ENCODE data around the gene TP53AIP1.

The TP53AIP1 gene

GRCh38 chr11:128906185-128907050 lies 36.3 kb downstream of the TP53AIP1 start:
- no peak for DNase-seq (ENCODE audit: low read depth)

- DNase-seq (ENCODE audit: low read depth): no peak
Measured at GRCh38 chr11:128905345-128906184, 37.1 kb downstream of the TP53AIP1 start.

- no peak for DNase-seq (ENCODE audit: low read depth)
Measured at GRCh38 chr11:128904656-128905344, 37.9 kb downstream of the TP53AIP1 start.

GRCh38 chr11:128904303-128904655 lies 38.4 kb downstream of the TP53AIP1 start:
- DNase-seq (ENCODE audit: low read depth): no peak

GRCh38 chr11:128903248-128904061 lies 39.2 kb downstream of the TP53AIP1 start:
- no peak for DNase-seq (ENCODE audit: low read depth)

GRCh38 chr11:128902515-128903066 lies 40.1 kb downstream of the TP53AIP1 start:
- no peak for DNase-seq (ENCODE audit: low read depth)

GRCh38 chr11:128901653-128902514 lies 40.8 kb downstream of the TP53AIP1 start:
- no peak for DNase-seq (ENCODE audit: low read depth)

GRCh38 chr11:128900468-128900867 lies 42.2 kb downstream of the TP53AIP1 start:
- no peak for DNase-seq (ENCODE audit: low read depth)

- no peak for DNase-seq (ENCODE audit: low read depth)
Measured at GRCh38 chr11:128898580-128899344, 43.9 kb downstream of the TP53AIP1 start.

GRCh38 chr11:128897826-128898225 lies 44.8 kb downstream of the TP53AIP1 start:
- no peak for DNase-seq (ENCODE audit: low read depth)

GRCh38 chr11:128896356-128896755 lies 46.3 kb downstream of the TP53AIP1 start:
- DNase-seq (ENCODE audit: low read depth): no peak

GRCh38 chr11:128895526-128895925 lies 47.1 kb downstream of the TP53AIP1 start:
- no peak for DNase-seq (ENCODE audit: low read depth)

GRCh38 chr11:128894685-128895084 lies 48.0 kb downstream of the TP53AIP1 start:
- DNase-seq (ENCODE audit: low read depth): no peak

GRCh38 chr11:128894286-128894681 lies 48.4 kb downstream of the TP53AIP1 start:
- DNase-seq (ENCODE audit: low read depth): no peak

- no peak for DNase-seq (ENCODE audit: low read depth)
Measured at GRCh38 chr11:128893578-128894285, 48.9 kb downstream of the TP53AIP1 start.

GRCh38 chr11:128892866-128893565 lies 49.7 kb downstream of the TP53AIP1 start:
- DNase-seq (ENCODE audit: low read depth): no peak

GRCh38 chr11:128891913-128892398 lies 50.7 kb downstream of the TP53AIP1 start:
- no peak for DNase-seq (ENCODE audit: low read depth)
